Activated T-cell treated with anti-CD3 and anti-CD28 coated beads, Interleukin-2, amount 50 U/mL, for 4 hours (primary cell): ENCODE measurements around the gene KCNQ1. TPM values are rescaled to one million over a fixed set of nuclear protein-coding genes. Genes with fewer than 3 reads are reported as not detected.

Source experiments
- ATAC-seq, 2 donors: fragments of 200-7000 bp; cut with Tn5 transposase; one replicate each; pipeline ENCODE4 v1.10.0; 2021
- DNase-seq: peaks from one replicate; pipeline ENCODE4 v3.0.0-alpha.2; 2020
- H3K27me3 Mint-ChIP-seq: one replicate; pipeline ENCODE4 v1.8.0; 2021; ENCODE audit warnings: low read depth, mixed read lengths
- H3K36me3 Mint-ChIP-seq: one replicate; pipeline ENCODE4 v1.8.0; 2022; ENCODE audit warnings: mixed read lengths; ENCODE audit not compliant: insufficient read depth
- H3K4me1 Mint-ChIP-seq: one replicate; pipeline ENCODE4 v1.8.0; 2021; ENCODE audit warnings: low read depth, mixed read lengths
- H3K4me3 Mint-ChIP-seq: one replicate; pipeline ENCODE4 v1.8.0; 2021; ENCODE audit warnings: mild to moderate bottlenecking, moderate library complexity, mixed read lengths
- H3K9me3 Mint-ChIP-seq: one replicate; pipeline ENCODE4 v1.8.0; 2021; ENCODE audit warnings: mixed read lengths
- total RNA-seq, 3 donors: library from RNA; stranded (reverse); gene quantifications; one replicate each; pipeline ENCODE4 v1.2.1, GENCODE V29; 2021

Gene KCNQ1
- total RNA-seq, 3 donors from 2014 or later: 2.3 to 3.0 (median 2.8) TPM

- Mint-ChIP-seq H3K27me3 (no peaks in the 10 kb centered on the region), H3K4me3 (no peak overlapping the region), H3K36me3 (peaks cover 8% of the 10 kb centered on the region), H3K4me1 (no peaks in the 10 kb centered on the region), H3K9me3 (no peaks in the 10 kb centered on the region)
- ATAC-seq: no peak
- no peak for DNase-seq
Measured at GRCh38 chr11:2755071-2755470, 310.3 kb downstream of the KCNQ1 start.

GRCh38 chr11:2758751-2759150 lies 313.9 kb downstream of the KCNQ1 start:
- Mint-ChIP-seq H3K36me3 (peaks cover 2% of the 10 kb centered on the region), H3K9me3 (no peaks in the 10 kb centered on the region), H3K4me3 (no peak overlapping the region), H3K4me1 (no peaks in the 10 kb centered on the region), H3K27me3 (no peaks in the 10 kb centered on the region)
- ATAC-seq: no peak
- DNase-seq: no peak

DNA sequence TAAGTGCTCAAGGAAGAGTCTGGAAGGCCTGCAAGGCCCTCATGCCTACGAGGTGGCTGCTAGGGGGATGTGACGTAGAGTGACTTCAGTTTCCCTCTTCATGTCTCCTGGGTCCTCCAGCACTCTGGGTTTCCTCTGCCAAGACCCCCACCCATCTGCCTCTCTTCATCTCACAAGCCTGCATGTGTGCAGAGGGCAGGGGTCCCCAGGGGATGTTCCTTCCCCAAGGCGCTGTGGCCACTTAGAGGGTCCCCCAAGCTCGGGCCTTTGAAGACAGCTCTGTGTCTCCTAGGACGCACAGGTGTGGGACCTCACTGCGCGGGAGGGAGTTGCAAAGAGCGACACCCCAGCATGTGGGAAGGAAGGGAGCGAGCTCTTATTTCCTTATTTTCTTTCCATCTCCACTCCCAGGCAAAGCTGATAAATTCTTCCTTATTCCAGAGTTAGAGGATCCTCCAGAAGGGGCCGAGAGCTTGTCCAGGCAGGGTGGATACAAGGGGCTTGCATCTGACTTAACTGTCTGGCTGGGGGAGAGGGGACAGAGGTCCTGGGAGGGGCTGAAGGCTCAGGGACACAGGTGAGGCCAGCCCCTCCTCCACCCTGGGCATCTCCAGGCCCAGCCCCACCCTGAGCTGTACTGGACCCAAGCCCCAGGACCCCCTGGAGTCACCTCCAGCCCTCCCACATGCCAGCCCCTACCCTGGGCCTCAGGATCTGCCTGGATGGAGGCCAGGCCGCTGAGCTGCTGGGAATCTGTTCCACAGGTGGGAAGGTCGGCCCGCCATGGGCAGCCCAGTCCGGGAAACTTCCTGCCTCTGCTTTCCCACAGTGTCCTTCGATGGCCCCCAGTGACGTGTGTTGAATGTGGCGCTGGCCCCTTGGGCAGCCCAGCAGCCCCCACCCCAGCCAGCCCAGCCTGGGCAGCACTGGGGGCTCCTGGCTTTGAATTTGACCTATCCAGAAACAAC lies 314.7 kb downstream of the KCNQ1 start:
- H3K9me3 Mint-ChIP-seq: peaks cover 3% of the 10 kb centered on the region
- no peak for DNase-seq
- no peaks in the 10 kb centered on the region for H3K4me1 Mint-ChIP-seq
- ATAC-seq: no peak
- H3K27me3 Mint-ChIP-seq: no peaks in the 10 kb centered on the region
- H3K36me3 Mint-ChIP-seq: peaks cover 6% of the 10 kb centered on the region
- H3K4me3 Mint-ChIP-seq: no peak overlapping the region

DNA sequence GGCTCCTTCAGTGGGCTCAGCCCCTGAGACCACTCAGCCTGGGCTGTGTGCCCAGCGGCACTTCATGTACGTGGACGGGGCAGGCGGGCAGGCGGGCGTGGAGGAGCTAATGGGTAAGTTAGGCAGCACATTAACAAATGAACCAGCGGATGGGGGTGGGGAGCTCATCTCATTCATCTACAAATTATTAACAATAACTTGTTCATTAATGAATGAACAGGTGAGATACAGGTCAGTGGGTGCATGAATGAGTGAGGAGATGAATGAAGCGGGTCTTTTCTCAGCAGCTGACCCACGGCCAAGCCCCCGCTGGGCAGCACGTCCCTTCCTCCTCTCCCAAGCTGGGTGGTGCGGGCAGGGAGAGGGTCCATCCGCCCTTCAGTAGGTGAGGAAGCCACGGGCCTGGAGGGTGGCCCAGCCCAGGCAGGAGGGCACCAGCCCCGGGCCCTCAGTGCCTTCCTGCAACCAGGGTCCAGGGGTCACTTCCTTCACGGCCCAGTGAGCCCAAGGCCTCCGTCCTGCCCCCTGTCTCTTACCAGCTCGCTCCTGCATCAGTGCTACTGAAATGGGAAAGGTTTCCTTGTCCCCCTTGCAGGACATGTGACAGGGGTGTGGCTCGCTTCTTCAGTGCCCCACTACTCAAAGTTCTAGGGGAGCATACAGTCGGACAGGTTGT lies 315.5 kb downstream of the KCNQ1 start:
- Mint-ChIP-seq H3K36me3 (peaks cover 9% of the 10 kb centered on the region), H3K27me3 (no peaks in the 10 kb centered on the region), H3K9me3 (peaks cover 3% of the 10 kb centered on the region), H3K4me3 (no peak overlapping the region), H3K4me1 (no peaks in the 10 kb centered on the region)
- DNase-seq: peak; percentile 3
- no peak for ATAC-seq

DNA sequence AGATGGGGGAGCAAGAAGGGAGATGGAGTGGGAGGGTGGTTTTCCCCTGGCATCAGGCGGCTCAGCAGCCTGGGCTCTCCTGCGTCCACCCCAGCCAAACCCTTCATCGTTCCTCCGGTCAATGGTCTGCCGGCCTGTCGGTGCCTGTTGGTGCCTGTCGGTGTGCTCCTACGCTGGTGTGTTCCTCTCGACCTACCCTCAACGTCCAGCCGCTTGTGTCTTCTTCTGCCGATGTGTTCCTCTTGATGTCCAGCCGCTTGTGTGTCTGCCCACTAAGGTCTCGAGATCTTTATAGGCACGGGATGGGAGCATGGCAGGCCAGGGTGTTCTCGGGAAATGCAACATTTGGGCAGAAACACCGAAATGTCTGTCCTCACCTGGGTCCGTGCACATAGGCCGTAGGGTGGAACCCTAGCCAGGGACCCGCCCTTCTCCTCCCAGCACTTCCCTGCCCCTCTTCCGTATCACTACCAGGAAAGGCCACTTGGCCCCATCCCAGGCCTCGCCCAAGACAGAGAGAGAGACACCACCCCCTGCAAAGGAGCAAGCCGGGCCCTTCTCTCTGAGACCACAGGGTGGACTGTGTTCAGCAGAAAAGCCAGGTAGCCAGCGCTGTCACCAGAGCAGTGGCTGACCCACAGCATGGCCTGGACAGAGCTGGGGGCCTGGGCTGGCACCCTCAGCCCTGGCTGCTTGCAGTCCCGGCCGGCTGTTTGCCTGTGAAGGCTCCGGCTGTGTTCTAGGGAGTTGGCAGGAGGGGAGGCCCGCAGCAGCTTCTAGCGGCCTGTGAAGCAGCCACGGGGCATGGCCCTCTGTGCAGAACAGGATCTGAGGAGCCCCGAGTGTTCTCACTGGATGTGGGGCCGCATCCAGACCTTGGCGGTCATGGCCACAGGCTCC lies 316.6 kb downstream of the KCNQ1 start:
- no peak for ATAC-seq
- peak; percentile 1 for DNase-seq
- Mint-ChIP-seq H3K4me3 (no peak overlapping the region), H3K4me1 (no peaks in the 10 kb centered on the region), H3K36me3 (peaks cover 11% of the 10 kb centered on the region), H3K9me3 (peaks cover 3% of the 10 kb centered on the region), H3K27me3 (no peaks in the 10 kb centered on the region)

DNA sequence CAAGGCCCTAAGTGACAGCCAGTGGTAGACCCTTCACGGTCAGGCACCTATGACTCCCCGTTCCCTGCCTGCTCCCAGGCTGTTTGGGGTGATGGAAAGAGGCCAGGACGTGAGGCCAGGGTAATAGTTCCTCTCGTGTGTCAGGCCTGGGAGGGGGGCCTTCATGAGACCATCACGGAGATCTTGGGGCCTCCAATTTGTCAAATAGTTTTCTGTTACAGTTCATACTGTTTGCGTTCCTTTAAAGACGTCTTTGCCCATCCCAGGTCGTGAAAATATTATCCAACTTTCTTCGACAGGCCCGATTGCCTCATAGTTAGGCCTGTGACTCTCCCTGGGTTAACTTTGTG lies 317.2 kb downstream of the KCNQ1 start:
- DNase-seq (peak; percentile 1), ATAC-seq (no peak)
- Mint-ChIP-seq H3K4me3 (no peak overlapping the region), H3K9me3 (peaks cover 3% of the 10 kb centered on the region), H3K27me3 (no peaks in the 10 kb centered on the region), H3K36me3 (peaks cover 11% of the 10 kb centered on the region), H3K4me1 (no peaks in the 10 kb centered on the region)

- Mint-ChIP-seq H3K9me3 (peaks cover 3% of the 10 kb centered on the region), H3K36me3 (peaks cover 11% of the 10 kb centered on the region), H3K4me3 (no peak overlapping the region), H3K27me3 (no peaks in the 10 kb centered on the region), H3K4me1 (no peaks in the 10 kb centered on the region)
- no peak for ATAC-seq
- peak; percentile 1 for DNase-seq
Measured at GRCh38 chr11:2762451-2762850, 317.6 kb downstream of the KCNQ1 start.

GRCh38 chr11:2763984-2764383 lies 319.2 kb downstream of the KCNQ1 start:
- DNase-seq (no peak), ATAC-seq (no peak)
- Mint-ChIP-seq H3K4me3 (no peak overlapping the region), H3K36me3 (peaks cover 13% of the 10 kb centered on the region), H3K4me1 (no peaks in the 10 kb centered on the region), H3K27me3 (no peaks in the 10 kb centered on the region), H3K9me3 (peaks cover 3% of the 10 kb centered on the region)

GRCh38 chr11:2765491-2765890 lies 320.7 kb downstream of the KCNQ1 start:
- peaks cover 3% of the 10 kb centered on the region for H3K9me3 Mint-ChIP-seq
- peaks cover 13% of the 10 kb centered on the region for H3K36me3 Mint-ChIP-seq
- ATAC-seq: no peak

DNA sequence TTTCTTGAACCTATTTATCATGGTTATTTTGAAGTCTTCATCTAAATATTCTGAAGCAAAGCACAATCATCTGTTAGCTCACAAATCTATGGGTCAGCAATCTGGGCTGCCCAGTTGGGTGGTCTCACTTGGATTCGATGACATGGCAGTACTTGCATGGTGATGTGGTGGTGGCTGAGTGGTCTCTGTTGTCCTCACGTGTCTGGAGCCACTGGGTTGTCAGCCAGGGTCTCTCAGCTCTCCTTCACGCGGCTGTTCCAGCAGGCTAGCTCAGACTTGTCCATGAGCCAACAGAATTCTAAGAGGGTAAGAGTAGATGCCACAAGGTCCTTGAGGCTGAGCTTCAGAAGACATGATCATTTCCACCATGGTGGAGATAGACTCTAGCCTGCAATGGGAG lies 321.4 kb downstream of the KCNQ1 start:
- Mint-ChIP-seq H3K4me1 (no peaks in the 10 kb centered on the region), H3K27me3 (no peaks in the 10 kb centered on the region), H3K4me3 (no peak overlapping the region), H3K36me3 (peaks cover 13% of the 10 kb centered on the region), H3K9me3 (peaks cover 3% of the 10 kb centered on the region)
- DNase-seq: peak; percentile 1
- ATAC-seq: no peak

More at GRCh38 chr11:2765491-2765890, 320.7 kb downstream of the KCNQ1 start:
- Mint-ChIP-seq H3K4me1 (no peaks in the 10 kb centered on the region), H3K27me3 (no peaks in the 10 kb centered on the region), H3K4me3 (no peak overlapping the region)
- no peak for DNase-seq

GRCh38 chr11:2767071-2767470 lies 322.3 kb downstream of the KCNQ1 start:
- Mint-ChIP-seq H3K36me3 (peaks cover 14% of the 10 kb centered on the region), H3K4me1 (peaks cover 2% of the 10 kb centered on the region), H3K9me3 (peaks cover 3% of the 10 kb centered on the region), H3K27me3 (no peaks in the 10 kb centered on the region), H3K4me3 (no peak overlapping the region)
- DNase-seq (no peak), ATAC-seq (no peak)

GRCh38 chr11:2767801-2768200 lies 323.0 kb downstream of the KCNQ1 start:
- peaks cover 3% of the 10 kb centered on the region for H3K9me3 Mint-ChIP-seq
- H3K36me3 Mint-ChIP-seq: peaks cover 13% of the 10 kb centered on the region
- H3K27me3 Mint-ChIP-seq: no peaks in the 10 kb centered on the region
- ATAC-seq (no peak), DNase-seq (no peak)
- peaks cover 2% of the 10 kb centered on the region for H3K4me1 Mint-ChIP-seq
- no peak overlapping the region for H3K4me3 Mint-ChIP-seq

- Mint-ChIP-seq H3K36me3 (peaks cover 12% of the 10 kb centered on the region), H3K9me3 (peaks cover 3% of the 10 kb centered on the region), H3K27me3 (no peaks in the 10 kb centered on the region), H3K4me1 (peaks cover 7% of the 10 kb centered on the region), H3K4me3 (no peak overlapping the region)
- ATAC-seq (peak; percentile 62 to 76), DNase-seq (peak; percentile 5)
Measured at GRCh38 chr11:2768471-2769408, 323.9 kb downstream of the KCNQ1 start.
